HG02840 (cell line): ENCODE results near the gene MORF4L1.
A peak's percentile ranks its signal among the peaks of the same experiment; 100 is the strongest.

Source experiments
- ATAC-seq: cut with Tn5 transposase; IDR thresholded peaks from one replicate; pipeline ENCODE4 v1.9.1; 2021; ENCODE audit warnings: mild to moderate bottlenecking, moderate library complexity, moderate number of reproducible peaks; ENCODE audit not compliant: unreplicated experiment, low FRiP score

The MORF4L1 gene

DNA sequence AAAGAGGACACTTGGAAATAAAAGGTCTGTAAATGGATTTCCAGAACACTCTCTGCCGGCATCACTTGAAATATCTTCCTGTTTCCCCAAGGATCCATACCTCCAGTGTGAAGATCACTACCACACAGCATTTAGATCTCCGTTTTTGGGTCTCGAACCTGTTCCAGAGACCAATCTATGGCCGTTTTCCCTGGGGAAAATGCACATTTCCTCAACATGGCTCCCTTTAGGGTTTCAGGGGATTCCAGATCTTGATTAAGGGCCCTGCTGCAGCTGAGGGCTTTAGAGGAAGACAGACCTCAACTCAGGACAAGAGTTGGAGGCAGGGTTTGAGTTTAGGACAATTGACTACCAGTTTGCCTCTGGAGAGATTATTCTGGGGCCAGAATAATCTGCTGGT lies 70.1 kb downstream of the MORF4L1 start:
- ATAC-seq = no peak

DNA sequence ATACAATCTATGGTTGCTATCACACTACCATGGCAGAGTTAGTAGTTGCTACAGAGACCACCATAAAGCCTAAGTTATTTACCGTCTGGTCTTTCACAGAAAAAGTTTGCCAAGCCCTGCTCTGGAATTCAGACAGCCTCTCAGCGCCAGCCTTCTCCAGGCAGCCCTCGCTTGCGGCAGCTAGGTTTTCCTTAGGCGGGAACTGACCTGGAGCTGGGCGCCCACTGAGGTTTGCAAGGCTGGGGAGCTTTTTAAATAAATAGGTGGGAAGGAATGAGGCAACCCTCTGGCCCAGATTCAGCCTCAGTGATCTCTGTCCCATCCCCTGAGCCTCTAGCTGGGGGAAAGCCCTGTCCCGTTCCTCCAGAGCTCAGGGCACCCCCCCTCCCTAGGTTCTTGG lies 71.0 kb downstream of the MORF4L1 start:
- no peak for ATAC-seq

DNA sequence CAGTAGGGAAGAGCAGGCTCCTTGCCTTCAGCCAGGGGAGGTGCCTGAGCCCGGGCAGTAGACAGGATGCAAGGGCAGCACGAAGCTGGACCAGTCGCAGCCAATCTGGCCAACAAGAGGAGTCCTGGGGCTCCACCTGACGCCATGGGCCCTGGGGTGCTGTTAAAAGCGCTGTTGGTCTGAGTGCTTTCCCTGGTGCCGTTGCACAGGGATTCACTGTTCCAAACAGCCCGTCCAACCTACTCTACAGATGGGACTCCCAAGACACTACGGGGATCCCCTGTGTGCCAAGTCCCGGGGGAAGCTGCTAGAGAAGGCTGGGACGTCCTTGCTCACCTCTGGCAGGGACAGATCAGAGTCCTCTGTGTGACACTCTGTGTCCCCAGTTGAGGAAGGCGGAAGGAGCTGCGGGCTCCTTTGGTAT lies 71.5 kb downstream of the MORF4L1 start:
- ATAC-seq = no peak

DNA sequence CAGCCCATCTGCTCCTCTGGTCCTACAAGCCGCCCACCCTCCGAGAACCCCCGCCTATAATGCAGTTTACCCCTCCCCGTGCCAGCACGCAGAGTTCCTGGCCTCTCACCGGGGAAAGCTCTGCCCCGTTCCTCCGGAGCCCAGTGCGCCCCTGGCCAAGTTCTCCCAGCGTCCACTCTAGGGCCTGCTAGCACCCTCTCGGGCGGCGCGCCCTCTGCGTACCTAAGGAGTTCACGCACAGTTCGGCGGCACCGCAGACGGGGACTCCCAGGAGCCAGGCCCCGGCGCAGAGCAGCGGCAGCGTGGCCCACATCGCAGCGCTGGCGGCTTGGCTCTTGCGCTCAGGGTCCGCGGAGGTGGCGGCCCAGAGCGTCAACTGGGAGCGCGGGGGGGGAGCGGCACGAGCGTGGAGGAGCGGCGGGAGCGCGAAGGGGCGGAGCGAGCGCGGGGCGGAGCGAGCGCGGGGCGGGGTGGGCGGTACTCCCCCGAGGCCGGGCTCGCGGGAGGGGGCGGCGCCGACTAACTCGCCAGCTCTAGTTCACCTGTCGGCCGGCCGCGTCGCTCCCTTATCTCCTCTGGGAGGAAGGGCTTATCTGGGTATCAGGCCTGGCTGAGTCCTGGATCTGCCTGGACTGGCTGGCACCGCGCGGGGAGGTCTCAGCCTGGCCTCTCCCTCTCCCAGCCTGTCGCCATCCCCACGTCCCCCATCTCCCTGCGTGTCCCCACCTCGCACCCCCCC lies 72.1 kb downstream of the MORF4L1 start, which contains the start of gene CTSH:
Gene CTSH, minus strand, starts transcription at position 378 of the 739 bp plus-strand sequence. Its CDS starts 65 bp downstream, at position 313.
- ATAC-seq = peak; percentile 64

DNA sequence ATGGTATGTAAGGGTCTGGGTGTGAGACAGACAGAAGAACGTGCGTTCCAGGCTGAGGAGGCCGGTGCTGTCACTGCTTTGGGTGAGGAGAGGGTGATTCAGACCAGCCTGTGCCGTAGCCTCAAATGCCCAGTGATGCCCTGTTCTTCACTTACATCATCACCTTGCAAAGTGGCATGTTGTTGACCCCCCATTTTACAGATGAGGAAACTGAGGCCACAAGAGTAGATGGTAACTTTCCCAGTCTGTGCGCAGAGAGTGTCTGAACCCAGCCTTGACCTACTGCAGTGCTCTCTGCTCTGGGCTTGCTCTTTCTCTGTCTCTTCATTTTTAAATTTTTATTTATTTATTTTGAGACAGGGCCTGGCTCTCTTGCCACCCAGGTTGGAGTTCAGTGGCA lies 73.8 kb downstream of the MORF4L1 start:
- no peak for ATAC-seq

DNA sequence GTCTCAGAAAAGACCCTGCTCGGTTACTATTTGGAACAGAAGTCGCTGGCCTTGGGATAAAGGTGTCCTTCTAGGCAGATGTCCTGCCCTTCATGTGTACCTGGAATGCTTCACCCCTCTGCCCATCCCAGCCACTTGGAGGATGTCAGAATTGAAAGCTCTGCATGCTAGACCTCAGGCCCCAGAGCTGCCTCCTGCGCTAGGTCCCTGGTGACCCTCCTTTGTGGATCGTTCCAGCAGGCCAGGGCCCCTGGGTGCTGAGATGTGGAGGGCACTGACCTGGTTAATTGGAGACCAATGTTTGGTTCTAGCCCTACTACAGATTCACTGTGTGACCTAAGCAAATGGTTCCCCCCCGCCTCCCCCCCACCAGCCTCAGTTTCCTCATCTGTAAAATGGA lies 74.8 kb downstream of the MORF4L1 start:
- no peak for ATAC-seq
